Mammary epithelial cell (primary cell): ENCODE results near the gene REX1BD.

Source experiments
- EZH2 ChIP-seq: IDR thresholded peaks from 2 replicates; pipeline ENCODE4 v1.6.1; 2012; ENCODE audit warnings: low read length, inconsistent platforms, borderline replicate concordance
- TF ChIP-seq, protein P1 (sequence below), 2 donors: IDR thresholded peaks in 1 of 2; conservative IDR thresholded peaks in 1 of 2; 2 replicates each; pipeline ENCODE4 v1.5.1; 2011 to 2012; ENCODE audit warnings: inconsistent platforms in 2 of 2, low read length in 2 of 2, mild to moderate bottlenecking in 2 of 2, control low read depth in 1 of 2, low read depth in 1 of 2; ENCODE audit not compliant: insufficient read depth in 1 of 2; ENCODE audit errors: extremely low read depth in 1 of 2

DNA sequence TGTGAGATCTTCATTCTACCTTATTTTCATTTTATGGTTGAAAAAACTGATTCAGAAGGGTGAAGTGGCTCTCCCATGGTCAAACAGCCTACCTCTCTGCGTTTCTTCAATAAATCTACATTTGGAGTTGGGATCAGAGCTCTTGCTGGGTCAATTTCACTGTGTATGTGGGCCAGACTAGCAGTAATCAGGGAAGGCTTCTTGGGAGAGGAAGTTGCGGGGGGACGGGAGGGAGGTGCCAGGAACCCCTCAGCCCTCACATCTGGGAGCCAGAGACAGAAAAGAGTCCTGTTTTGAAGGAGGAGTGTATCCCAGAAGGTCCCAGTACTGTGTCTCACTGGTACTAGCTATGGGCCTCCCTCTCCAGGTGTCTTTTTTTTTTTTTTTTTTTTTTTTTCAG lies 30.0 kb upstream of the REX1BD start:
- TF ChIP-seq, protein P1, sequence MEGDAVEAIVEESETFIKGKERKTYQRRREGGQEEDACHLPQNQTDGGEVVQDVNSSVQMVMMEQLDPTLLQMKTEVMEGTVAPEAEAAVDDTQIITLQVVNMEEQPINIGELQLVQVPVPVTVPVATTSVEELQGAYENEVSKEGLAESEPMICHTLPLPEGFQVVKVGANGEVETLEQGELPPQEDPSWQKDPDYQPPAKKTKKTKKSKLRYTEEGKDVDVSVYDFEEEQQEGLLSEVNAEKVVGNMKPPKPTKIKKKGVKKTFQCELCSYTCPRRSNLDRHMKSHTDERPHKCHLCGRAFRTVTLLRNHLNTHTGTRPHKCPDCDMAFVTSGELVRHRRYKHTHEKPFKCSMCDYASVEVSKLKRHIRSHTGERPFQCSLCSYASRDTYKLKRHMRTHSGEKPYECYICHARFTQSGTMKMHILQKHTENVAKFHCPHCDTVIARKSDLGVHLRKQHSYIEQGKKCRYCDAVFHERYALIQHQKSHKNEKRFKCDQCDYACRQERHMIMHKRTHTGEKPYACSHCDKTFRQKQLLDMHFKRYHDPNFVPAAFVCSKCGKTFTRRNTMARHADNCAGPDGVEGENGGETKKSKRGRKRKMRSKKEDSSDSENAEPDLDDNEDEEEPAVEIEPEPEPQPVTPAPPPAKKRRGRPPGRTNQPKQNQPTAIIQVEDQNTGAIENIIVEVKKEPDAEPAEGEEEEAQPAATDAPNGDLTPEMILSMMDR (conservative IDR thresholded peaks at IDR 0.05 in 1 of 2, IDR thresholded peaks at IDR 0.05 in 1 of 2; ENCODE audit: extremely low read depth in 1 of 2, insufficient read depth in 1 of 2, low read depth in 1 of 2, low read length in 2 of 2), result no peak
- TF ChIP-seq EZH2, result no peak
